Measurements from ENCODE around the gene PNPLA1.

The PNPLA1 gene

DNA sequence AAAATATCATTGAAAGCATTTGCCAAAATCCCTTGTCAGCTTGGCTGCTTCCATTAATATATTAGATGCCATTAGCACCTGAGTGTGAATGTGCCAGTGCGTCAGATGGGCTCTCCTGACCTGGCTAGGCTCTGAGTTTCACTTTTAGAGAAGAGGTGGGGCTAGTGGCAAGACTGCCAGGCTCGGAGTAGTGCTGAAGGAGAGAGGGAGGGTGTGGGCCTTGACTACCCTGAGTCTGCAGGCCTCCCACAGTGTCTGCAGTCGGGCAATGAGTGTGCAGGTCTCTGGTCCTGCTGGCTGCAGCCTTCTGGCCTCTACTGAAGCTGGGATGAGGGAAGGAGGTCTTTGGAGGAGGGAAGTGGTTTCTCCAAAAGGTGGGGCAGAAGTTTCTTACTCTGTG, 34.6 kb upstream of the PNPLA1 start:
- TF ChIP-seq POLR2AphosphoS5 (IDR thresholded peaks at IDR 0.05; ENCODE audit: low read depth, low read length) (no peak), SIN3A (IDR thresholded peaks at IDR 0.05; ENCODE audit: borderline replicate concordance, insufficient read depth, low read length) (no peak), TAF1 (IDR thresholded peaks at IDR 0.05; ENCODE audit: borderline replicate concordance, insufficient read depth, low read length) (no peak), FOXP2 (optimal IDR thresholded peaks at IDR 0.05; ENCODE audit: borderline replicate concordance, extremely low read depth, extremely low read length, insufficient read depth) (no peak)
- TF ChIP-seq, protein P1, sequence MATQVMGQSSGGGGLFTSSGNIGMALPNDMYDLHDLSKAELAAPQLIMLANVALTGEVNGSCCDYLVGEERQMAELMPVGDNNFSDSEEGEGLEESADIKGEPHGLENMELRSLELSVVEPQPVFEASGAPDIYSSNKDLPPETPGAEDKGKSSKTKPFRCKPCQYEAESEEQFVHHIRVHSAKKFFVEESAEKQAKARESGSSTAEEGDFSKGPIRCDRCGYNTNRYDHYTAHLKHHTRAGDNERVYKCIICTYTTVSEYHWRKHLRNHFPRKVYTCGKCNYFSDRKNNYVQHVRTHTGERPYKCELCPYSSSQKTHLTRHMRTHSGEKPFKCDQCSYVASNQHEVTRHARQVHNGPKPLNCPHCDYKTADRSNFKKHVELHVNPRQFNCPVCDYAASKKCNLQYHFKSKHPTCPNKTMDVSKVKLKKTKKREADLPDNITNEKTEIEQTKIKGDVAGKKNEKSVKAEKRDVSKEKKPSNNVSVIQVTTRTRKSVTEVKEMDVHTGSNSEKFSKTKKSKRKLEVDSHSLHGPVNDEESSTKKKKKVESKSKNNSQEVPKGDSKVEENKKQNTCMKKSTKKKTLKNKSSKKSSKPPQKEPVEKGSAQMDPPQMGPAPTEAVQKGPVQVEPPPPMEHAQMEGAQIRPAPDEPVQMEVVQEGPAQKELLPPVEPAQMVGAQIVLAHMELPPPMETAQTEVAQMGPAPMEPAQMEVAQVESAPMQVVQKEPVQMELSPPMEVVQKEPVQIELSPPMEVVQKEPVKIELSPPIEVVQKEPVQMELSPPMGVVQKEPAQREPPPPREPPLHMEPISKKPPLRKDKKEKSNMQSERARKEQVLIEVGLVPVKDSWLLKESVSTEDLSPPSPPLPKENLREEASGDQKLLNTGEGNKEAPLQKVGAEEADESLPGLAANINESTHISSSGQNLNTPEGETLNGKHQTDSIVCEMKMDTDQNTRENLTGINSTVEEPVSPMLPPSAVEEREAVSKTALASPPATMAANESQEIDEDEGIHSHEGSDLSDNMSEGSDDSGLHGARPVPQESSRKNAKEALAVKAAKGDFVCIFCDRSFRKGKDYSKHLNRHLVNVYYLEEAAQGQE (IDR thresholded peaks at IDR 0.05; ENCODE audit: insufficient read depth in 1 of 2, low read depth in 2 of 2, low read length in 2 of 2), result no peak

DNA sequence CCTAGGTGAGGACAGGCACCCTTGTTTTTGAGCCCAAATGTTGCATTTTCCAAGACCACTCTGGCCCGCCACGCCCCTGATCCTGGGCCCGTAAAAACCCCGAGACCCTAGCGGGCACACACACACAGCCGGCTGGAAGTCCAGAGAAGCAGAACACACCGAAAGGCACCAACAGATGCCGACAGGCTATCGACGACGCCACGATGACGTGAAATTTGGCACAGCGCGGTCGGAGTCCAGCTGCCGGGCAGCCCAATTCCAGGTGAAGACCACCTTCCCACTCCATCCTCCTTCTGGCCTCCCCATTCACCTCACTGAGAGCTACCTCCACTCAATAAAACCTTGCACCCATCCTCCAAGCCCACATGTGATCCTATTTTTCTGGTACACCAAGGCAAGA, 34.0 kb upstream of the PNPLA1 start:
- TF ChIP-seq SIN3A (IDR thresholded peaks at IDR 0.05; ENCODE audit: borderline replicate concordance, insufficient read depth, low read length), result no peak
- TF ChIP-seq, protein P1 (IDR thresholded peaks at IDR 0.05; ENCODE audit: insufficient read depth in 1 of 2, low read depth in 2 of 2, low read length in 2 of 2), result no peak
- TF ChIP-seq TAF1 (IDR thresholded peaks at IDR 0.05; ENCODE audit: borderline replicate concordance, insufficient read depth, low read length), result no peak
- no peak for TF ChIP-seq FOXP2 (optimal IDR thresholded peaks at IDR 0.05; ENCODE audit: borderline replicate concordance, extremely low read depth, extremely low read length, insufficient read depth)
- no peak for TF ChIP-seq POLR2AphosphoS5 (IDR thresholded peaks at IDR 0.05; ENCODE audit: low read depth, low read length)

DNA sequence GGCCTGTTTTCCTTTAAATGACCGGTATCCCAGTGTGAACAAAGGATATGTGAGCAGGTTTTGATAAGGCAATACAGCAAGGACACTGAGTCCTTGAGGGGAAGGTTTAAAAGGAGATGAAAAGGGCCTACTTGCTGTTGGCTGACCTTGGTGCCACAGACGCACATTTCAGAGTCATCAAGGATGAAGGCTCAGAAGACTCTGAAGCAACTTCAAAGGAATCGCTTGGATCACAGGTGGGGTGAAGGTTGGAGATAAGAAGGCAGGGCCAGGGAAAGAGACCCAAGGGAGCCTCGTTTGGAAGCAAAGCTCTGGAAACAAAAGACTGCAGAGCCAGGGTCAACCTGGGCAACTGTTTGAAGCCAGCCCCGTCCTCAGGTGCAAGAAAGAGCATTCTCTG, 30.1 kb upstream of the PNPLA1 start:
- TF ChIP-seq TAF1 (IDR thresholded peaks at IDR 0.05; ENCODE audit: borderline replicate concordance, insufficient read depth, low read length) (no peak), POLR2AphosphoS5 (IDR thresholded peaks at IDR 0.05; ENCODE audit: low read depth, low read length) (no peak), SIN3A (IDR thresholded peaks at IDR 0.05; ENCODE audit: borderline replicate concordance, insufficient read depth, low read length) (no peak), FOXP2 (optimal IDR thresholded peaks at IDR 0.05; ENCODE audit: borderline replicate concordance, extremely low read depth, extremely low read length, insufficient read depth) (no peak)
- TF ChIP-seq, protein P1 (IDR thresholded peaks at IDR 0.05; ENCODE audit: insufficient read depth in 1 of 2, low read depth in 2 of 2, low read length in 2 of 2), result no peak

DNA sequence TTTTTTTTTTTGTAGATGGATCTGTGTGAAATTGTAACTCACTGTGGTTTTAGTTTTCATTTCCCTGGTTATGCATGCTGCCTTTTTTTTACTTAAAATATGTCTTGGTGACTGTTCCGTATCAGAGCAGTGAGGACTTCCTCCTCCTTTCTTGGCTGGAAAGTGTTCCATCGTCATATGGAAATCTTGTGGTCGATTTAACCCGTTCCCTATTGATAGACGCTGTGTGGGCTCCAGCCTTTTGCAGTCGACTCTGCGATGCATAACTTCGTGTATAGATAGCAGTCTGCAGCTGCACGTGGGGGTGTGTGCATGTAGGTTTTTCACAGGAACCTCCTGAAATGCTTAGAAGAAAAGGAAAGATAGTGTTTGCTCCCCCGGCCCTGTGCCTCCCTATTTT, 28.1 kb upstream of the PNPLA1 start:
- TF ChIP-seq POLR2AphosphoS5 (IDR thresholded peaks at IDR 0.05; ENCODE audit: low read depth, low read length), result no peak
- TF ChIP-seq TAF1 (IDR thresholded peaks at IDR 0.05; ENCODE audit: borderline replicate concordance, insufficient read depth, low read length), result no peak
- TF ChIP-seq, protein P1 (IDR thresholded peaks at IDR 0.05; ENCODE audit: insufficient read depth in 1 of 2, low read depth in 2 of 2, low read length in 2 of 2), result no peak
- TF ChIP-seq FOXP2 (optimal IDR thresholded peaks at IDR 0.05; ENCODE audit: borderline replicate concordance, extremely low read depth, extremely low read length, insufficient read depth), result no peak

DNA sequence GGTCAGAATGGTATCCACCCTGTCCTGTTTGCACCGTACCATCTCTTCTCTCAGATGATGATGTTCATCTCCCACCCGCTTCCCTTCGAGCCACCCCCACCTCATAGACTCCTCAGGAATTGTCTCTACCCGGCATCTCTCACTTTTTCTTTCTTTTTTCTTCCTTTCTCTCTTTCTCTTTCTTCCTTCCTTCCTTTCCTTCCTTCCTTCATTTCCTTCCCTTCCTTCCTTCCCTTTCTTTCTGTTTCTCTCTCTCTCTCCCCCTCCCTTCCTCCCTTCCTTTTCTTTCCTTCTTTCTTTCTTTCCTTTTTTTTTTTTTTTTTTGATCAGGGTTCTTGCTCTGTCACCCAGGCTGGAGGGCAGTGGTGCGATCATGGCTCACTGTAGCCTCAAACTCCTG, 27.7 kb upstream of the PNPLA1 start:
- TF ChIP-seq POLR2AphosphoS5 (IDR thresholded peaks at IDR 0.05; ENCODE audit: low read depth, low read length) (no peak), SIN3A (IDR thresholded peaks at IDR 0.05; ENCODE audit: borderline replicate concordance, insufficient read depth, low read length) (no peak), FOXP2 (optimal IDR thresholded peaks at IDR 0.05; ENCODE audit: borderline replicate concordance, extremely low read depth, extremely low read length, insufficient read depth) (no peak), TAF1 (IDR thresholded peaks at IDR 0.05; ENCODE audit: borderline replicate concordance, insufficient read depth, low read length) (no peak)
- TF ChIP-seq, protein P1 (IDR thresholded peaks at IDR 0.05; ENCODE audit: insufficient read depth in 1 of 2, low read depth in 2 of 2, low read length in 2 of 2), result no peak

All from PFSK-1 (cell line).